NB4 (cell line): ENCODE results near the gene CLGN.
"Not testable (repeated sequence)": the region's sequence is repeated elsewhere in the genome, so short reads cannot be mapped to it uniquely, and the experiment has no call there.

ENCODE experiments used
- DNase-seq: peaks from one replicate; pipeline ENCODE4 v3.0.0; 2010; ENCODE audit warnings: low read depth
- H3K4me3 ChIP-seq: one replicate; pipeline ENCODE4 v1.5.1; 2011; ENCODE audit warnings: mild to moderate bottlenecking, low read depth, low read length, moderate library complexity
- MYC ChIP-seq: IDR thresholded peaks from 2 replicates; pipeline ENCODE4 v1.6.1; 2011; ENCODE audit warnings: low read depth, low read length
- POLR2A ChIP-seq: IDR thresholded peaks from 2 replicates; pipeline ENCODE4 v1.6.1; 2011; ENCODE audit warnings: mild to moderate bottlenecking; ENCODE audit not compliant: insufficient read length; ENCODE audit errors: extremely low read depth
- TF ChIP-seq, protein P1 (sequence below): IDR thresholded peaks from one replicate; pipeline ENCODE4 v1.5.1; 2012; ENCODE audit warnings: low read depth, low read length
- TF ChIP-seq, protein P2 (sequence below): IDR thresholded peaks from 2 replicates; pipeline ENCODE4 v1.6.1; 2011; ENCODE audit warnings: low read depth, low read length

CLGN gene

DNA sequence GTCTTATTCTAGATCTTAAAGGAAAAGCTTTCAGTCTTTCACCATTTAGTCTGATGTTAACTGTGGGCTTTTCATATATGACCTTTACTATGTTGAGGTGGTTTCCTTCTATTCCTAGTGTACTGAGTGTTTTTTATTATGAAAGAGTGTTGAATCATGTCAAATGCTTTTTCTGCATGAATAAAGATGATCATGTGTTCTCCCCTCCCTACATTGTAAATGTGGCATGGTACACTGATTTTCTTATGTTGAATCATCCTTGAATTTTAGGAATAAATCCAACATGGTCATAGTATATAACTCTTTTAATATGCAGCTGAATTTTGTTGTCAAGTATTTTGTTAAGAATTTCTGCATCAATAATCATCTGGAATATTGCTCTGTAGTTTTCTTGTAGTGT is 4.3 kb downstream of the CLGN start:
- H3K4me3 ChIP-seq = no peak overlapping the region
- TF ChIP-seq POLR2A (no peak), MYC (no peak)
- TF ChIP-seq, protein P1, sequence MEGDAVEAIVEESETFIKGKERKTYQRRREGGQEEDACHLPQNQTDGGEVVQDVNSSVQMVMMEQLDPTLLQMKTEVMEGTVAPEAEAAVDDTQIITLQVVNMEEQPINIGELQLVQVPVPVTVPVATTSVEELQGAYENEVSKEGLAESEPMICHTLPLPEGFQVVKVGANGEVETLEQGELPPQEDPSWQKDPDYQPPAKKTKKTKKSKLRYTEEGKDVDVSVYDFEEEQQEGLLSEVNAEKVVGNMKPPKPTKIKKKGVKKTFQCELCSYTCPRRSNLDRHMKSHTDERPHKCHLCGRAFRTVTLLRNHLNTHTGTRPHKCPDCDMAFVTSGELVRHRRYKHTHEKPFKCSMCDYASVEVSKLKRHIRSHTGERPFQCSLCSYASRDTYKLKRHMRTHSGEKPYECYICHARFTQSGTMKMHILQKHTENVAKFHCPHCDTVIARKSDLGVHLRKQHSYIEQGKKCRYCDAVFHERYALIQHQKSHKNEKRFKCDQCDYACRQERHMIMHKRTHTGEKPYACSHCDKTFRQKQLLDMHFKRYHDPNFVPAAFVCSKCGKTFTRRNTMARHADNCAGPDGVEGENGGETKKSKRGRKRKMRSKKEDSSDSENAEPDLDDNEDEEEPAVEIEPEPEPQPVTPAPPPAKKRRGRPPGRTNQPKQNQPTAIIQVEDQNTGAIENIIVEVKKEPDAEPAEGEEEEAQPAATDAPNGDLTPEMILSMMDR = no peak
- no peak for DNase-seq

DNA sequence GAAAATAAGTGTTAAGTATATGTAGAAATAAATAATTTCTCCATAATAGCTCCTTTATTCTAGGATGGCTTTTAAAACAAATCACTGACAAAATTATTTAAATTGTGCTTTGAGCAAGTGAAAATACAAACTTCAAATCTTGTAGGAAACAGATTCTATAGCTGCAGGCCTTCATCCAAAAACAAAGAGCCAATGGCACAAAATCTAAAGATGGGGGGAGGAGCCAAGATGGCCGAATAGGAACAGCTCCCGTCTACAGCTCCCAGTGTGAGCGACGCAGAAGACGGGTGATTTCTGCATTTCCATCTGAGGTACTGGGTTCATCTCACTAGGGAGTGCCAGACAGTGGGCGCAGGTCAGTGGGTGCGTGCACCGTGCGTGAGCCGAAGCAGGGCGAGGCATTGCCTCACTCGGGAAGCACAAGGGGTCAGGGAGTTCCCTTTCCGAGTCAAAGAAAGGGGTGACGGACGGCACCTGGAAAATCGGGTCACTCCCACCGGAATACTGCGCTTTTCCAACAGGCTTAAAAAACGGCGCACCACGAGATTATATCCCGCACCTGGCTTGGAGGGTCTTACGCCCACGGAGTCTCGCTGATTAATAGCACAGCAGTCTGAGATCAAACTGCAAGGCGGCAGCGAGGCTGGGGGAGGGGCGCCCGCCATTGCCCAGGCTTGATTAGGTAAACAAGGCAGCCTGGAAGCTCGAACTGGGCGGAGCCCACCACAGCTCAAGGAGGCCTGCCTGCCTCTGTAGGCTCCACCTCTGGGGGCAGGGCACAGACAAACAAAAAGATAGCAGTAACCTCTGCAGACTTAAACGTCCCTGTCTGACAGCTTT is 14.1 kb downstream of the CLGN start:
- DNase-seq, H3K4me3 ChIP-seq: not testable (repeated sequence)

DNA sequence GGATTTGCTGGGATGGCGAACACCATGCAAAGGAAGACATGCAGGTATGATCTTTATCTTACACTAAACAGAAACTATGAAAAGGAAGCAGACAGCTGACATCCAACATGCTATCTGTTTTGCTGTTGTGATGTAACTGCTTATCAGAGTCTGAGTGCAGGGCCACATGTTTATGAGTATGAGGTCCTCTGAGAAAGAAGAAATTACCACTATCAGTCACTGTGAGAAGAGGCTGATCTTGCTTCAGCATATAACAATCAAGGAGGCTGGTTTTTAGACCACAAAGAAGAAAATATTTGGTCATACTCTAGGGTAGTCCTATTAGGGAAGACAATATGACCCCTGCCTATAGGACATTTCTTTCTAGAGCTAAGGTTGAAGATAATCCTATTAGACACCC is 18.5 kb downstream of the CLGN start:
- no peak for TF ChIP-seq POLR2A
- TF ChIP-seq, protein P2, sequence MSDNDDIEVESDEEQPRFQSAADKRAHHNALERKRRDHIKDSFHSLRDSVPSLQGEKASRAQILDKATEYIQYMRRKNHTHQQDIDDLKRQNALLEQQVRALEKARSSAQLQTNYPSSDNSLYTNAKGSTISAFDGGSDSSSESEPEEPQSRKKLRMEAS = no peak
- TF ChIP-seq, protein P1 = no peak
- TF ChIP-seq MYC = no peak
- DNase-seq = no peak
- H3K4me3 ChIP-seq = no peak overlapping the region

DNA sequence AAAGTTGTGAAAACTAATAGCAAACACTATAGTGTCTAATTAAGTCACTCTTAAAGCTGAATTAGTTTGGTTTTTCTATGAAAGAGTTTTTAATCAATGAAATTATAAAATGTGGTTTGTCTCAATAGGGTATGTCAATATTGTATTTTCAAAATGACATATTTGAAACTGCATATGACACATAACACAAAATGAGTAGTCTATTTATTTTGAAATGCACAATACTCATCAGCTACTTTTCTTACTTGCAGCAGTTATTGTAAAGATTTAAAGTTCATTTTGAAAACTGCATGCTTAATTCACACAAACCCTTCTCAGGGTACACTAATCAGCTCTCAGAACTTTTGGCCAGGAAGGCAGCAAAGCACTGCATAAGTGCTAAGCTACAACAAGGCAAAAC is 21.2 kb downstream of the CLGN start:
- TF ChIP-seq POLR2A (no peak), MYC (no peak)
- TF ChIP-seq, protein P1 = no peak
- TF ChIP-seq, protein P2 = no peak
- no peak for DNase-seq
- H3K4me3 ChIP-seq = no peak overlapping the region

DNA sequence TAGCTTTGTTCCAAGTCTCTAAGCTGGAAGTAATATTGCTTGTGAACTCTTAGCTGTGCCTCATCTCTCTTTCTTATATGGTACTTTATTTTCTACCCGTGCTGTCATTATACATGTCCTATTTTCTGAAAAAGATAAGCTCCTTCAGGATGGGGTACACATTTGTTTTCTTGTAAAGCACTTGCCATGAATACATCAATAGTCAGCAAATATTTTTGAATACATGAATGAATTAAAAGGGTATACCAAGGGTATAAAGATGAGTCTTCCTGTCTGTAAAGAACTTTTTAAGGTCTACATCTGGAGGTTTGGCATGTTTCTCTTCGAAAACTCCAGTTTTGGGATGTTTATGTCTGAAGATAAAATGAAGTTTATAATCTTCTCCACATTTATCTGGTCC is 27.3 kb downstream of the CLGN start:
- TF ChIP-seq POLR2A = no peak
- TF ChIP-seq MYC = no peak
- TF ChIP-seq, protein P1 = no peak
- TF ChIP-seq, protein P2 = no peak
- no peak for DNase-seq

DNA sequence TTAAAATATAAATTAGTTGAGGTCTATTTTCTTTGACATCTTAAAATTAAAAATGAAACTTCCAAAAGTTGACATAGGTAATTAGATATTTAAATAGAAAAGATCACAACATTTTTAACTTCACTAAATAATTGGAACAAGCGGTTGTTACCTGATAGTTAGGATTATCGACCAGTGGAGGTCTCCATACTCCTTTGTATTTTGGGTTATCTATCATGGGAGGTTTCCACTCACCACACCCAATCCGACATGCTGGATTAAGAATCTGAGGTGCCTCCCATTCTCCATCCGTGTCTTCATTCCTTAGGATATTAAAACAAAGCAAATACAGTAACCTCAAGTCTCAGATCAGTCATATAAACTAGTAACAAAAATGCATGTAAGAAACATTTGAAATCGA is 31.8 kb downstream of the CLGN start:
- no peak for TF ChIP-seq MYC
- TF ChIP-seq, protein P2 = no peak
- TF ChIP-seq POLR2A = no peak
- TF ChIP-seq, protein P1 = no peak
- DNase-seq = no peak
- no peak overlapping the region for H3K4me3 ChIP-seq

More for the DNA sequence above, 27.3 kb downstream of the CLGN start:
- no peak overlapping the region for H3K4me3 ChIP-seq
